GM19463 (cell line): Measurements from ENCODE around the gene ETFB.

Source experiments
- ATAC-seq: cut with Tn5 transposase; IDR thresholded peaks from one replicate; pipeline ENCODE4 v1.9.1; 2021; ENCODE audit warnings: mild to moderate bottlenecking, moderate library complexity; ENCODE audit not compliant: unreplicated experiment

ETFB gene

DNA sequence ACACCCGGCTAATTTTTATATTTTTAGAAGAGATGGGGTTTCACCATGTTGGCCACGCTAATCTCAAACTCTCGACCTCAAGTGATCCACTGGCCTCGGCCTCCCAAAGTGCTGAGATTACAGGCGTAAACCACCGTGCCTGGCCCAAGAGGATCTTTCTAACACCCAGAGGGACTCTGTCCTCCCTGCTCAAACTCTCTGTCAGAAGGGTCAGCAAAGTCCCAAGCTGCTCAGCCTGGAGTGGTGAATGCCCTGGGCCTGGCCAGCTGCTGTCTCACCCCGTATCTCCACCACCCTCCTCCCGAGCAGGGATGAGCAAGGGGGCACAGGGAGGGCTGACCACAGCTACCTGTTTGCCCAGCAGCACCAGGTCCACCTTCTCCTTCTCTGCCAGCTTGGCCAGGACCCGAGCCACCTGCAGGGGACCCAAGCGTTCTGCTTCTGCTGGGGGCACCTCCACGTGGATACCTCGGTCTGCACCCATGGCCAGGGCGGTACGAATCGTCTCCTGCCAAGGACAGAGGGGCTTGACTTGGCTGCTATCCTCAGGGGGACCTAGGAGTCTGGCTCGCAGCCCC is 13.3 kb downstream of the ETFB start:
- no peak for ATAC-seq

DNA sequence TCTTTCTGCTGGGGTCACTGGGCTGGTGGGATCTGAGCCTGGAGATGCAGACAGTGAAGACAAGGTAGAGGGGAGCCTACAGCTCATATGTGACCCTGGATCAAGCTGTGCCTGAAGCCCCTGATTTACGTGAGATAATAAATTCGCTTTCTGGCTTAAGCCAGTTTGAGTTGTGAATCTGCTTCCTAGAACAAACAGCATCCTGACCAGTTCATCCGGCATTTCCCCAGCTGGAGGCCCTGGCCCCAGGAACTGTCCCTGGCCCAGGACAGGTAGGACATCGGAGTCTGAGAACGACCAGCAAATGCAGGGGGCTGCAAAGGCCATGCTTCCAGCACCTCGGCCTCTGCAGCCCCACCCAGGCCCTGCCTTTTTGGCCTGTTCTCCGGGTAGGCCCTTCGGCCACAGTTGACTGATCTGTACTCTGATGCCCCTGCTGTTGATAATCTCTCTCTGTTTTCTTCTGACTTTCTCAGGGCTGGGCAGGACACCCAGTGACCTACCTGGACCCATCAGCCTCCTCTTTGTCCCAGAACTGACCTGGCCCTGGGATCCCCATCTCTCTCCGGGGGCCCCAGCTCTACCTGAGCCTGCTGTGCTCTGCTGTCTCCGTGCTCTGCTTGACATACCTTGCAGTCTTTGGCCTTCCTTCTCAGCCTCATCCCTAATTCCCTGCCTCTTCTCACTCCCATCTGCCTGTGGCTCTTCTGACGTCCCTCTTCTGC is 14.8 kb downstream of the ETFB start:
- no peak for ATAC-seq

DNA sequence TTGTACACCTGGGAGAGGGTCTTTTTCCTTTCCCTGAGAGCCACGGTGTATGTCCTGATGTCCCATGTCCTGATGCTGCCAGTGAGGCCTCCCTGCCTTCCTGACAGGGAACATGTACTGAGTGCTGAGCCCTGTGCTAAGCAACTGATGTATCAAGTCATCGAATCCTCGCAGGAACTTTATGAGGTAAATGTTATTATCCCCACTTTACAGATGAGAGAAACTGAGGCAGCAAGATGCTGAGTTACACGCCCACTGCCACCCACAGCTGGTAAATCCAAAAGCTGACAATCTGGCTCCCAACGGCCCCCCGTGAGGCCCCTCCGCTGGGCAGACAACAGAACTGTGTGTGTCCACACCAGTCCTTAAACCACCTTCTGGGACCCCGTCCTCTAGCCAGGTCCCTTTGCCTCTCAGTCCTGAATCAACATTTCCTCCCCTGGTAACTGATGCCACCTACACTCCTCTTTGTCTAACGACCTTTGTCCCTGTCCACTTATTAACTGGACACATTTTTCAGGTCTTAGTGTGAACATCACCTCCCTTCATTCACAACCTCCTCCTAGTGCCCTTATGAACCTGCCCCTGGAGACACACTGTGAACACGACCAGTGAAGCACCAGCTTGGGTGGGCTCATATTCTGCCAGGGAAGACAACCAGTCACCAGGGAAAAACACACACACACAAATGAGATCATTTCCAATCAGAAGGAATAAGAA is 18.8 kb downstream of the ETFB start:
- no peak for ATAC-seq

DNA sequence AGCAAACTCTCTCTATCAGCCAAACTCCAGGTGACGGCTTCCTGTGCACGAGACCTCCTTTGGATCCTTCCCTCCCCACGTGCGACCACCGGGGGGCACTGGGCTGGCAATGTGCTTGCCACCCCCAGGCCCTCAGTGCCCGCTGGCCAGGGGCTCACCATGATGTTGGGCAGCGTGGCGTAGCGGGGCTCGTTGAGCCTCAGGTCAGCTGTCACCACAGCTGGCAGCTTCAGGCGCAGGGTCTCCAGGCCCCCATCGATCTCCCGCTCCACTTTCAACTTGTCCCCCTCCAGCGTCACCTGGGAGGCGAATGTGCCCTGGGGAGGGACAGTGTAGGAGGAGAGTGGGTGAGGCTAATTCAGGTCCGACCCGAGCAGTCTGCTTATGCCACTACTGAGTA is 19.4 kb downstream of the ETFB start:
- no peak for ATAC-seq

DNA sequence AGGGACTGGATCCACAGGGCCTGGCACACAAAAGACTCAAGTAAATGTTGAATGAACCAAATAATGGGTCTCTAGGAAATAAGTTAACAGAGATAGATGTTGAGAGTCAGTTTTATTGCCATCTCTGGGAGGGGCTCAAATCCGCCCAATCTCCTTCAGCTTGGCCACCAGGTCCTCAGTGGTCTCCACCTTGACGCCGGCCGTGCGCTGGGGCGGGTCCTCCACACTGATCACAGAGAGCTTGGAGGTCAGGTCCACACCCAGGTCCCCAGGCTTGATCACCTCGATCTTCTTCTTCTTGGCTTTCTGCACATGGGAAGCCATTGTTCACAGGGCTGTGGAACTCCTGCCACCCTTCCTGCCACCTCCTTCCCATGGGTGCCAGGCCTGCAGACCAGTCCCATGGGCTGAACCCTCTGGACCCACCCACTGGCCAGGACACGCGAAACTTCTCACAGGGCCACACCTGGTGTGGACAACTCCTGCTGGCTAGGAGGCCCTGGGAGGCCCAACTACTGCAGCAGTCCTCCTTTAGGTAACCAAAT is 21.0 kb downstream of the ETFB start:
- no peak for ATAC-seq

DNA sequence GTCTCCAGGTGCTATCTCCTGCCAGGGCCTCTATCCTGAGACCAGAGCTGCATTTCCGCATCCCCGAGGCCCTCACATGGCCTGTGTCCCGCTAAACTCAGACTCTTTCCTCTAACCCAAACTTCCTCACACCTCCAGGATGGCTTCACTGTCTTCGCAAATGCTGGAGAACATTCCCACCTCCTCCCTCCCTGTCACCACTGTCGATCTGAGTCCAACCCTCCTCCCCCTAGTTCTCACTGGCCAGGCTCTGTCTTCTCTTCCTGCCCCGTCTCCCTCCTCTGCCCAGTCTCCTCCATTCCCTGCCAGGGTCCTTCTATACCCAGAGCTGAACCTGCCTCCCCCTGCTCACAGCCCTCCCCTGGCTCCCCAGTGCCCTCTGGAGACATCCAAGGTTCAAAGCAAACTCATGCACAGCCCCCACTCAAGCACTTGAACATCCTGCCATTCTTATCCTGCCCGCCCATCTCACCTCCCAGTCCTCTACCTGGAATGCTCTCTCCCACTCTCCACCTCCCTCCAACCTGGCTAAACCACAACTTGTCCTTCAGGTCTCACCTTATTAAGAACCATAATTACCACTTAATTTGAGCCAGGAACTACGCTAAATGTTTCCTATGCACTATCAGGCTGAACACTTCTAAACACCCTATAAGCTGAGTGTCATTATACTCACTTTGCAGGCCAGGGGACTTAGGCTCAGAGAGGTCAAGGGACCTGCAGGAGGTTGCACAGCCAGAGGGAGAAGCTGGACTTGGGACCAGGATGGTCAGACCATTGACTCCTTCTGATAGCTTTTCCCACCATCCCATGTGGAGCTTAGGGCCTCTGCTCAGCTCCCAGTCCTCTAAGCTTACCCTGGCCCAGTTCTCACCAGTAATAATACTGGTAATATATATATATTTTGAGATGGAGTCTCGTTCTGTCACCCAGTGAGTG is 23.3 kb downstream of the ETFB start:
- ATAC-seq: no peak

DNA sequence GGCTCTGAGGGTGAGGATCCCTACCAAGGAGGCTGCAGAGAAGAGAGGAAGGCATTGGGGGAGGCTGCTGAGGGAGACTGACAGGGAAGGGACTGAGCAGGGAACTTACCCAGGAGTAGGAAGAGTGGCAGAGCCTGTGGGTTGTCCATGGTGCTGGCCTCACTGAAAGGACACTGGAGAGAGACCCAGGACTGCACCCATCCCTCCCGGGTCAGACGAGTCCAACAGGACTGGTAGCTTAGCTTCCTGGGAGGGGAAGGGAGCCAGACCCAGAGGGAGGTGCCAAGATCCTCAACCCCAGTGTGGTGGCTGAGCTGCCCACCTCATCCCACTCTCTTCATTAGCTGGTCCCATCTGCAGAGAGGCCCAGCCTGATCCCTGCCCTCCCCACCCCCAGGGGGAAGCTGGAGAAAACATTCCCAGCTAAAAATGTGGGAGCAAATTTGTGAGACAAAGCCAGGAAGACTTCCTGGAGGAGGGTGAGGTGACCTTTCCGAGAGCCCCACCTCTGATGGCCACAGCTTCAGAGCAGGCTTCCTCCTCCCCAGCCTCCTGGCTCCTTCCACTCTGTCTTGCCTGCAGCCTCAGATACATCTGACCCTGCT is 24.1 kb downstream of the ETFB start, which contains the start of gene VSIG10L:
Gene VSIG10L, minus strand, starts transcription at position 164 of the 605 bp plus-strand sequence. Its CDS starts 15 bp downstream, at position 149.
- ATAC-seq: no peak

DNA sequence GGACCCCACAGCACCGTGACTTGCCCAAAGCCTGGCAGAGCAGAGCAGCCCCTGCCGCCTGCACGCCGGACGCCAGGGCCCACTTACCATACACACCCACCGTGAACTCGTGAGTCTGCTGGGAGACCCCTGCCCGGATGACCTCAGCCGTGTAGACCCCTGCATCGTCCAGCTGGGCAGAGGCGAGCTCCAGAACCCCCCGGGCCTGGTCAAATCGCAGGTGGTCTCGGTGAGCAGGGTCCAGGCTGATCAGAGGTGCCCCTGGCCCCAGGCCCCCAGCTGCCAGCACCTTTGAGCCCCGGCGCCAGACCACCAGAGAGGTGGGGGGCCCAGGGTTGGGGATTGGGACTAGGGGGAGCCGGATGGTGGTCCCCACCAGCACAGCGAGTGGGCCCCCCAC is 25.1 kb downstream of the ETFB start:
- no peak for ATAC-seq

DNA sequence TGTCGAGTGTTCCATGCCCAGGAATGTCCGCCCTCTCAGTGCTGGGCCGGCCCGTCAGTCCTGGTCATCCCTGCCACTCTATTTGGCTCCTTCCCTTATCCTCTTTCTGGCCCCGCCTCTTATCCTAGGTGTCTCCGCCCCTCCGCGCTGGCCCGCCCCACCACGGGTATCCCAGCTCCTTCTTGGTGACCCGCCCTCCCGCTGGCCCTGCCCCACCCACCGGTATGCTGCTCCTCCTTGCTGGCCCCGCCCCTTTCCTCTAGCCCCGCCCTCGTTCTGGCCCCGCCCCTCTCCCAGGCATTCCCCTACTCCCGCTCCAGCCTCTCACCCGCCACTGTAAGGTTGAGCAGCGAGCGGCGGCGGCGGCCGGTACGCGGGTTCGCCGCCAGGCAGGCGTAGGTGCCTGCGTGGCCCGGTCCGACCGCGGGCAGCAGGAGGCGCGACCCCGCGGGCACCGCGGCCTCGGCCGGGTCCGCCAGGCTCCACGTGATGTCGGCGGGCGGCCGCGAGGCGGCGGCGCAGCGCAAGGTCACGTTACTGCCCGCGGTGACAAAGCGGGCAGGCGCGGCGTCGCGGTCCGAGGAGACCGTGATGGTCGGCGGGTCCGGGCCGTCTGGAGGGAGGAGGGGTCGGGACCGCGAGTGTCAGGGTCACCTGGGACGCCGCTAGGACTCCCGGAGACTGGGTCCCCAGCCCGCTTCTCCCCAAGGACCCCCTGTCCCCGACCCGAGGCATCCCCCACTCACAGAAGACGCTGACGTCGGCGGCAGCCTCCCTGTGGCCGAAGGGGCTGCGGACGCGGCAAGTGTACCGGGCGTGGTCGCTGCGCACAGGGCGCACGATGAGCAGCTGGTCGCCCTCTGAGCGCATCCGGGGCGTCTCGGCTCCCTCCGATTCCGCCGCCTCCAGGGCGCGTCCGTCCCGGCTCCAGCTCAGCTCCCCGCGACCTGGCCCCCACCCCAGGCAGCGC is 26.2 kb downstream of the ETFB start:
- peak; percentile 46 for ATAC-seq

DNA sequence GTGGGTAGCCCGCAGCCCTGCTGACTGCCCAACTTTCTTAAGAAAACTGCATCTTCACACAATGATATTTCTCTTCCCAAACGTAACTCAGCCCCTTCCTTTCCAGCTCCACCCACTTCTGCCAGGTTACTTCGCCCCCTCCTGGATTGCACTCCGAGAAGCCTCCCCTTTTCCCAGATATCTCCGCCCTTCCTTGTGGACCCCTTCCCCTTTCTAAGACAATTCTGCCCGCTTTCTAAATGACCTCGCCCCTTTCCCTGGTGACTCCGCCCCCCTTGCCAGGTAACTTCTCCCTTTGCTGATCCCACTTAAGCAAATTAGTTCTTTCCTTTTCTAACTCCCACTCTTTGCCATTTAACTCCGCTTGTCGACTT is 26.9 kb downstream of the ETFB start:
- no peak for ATAC-seq

DNA sequence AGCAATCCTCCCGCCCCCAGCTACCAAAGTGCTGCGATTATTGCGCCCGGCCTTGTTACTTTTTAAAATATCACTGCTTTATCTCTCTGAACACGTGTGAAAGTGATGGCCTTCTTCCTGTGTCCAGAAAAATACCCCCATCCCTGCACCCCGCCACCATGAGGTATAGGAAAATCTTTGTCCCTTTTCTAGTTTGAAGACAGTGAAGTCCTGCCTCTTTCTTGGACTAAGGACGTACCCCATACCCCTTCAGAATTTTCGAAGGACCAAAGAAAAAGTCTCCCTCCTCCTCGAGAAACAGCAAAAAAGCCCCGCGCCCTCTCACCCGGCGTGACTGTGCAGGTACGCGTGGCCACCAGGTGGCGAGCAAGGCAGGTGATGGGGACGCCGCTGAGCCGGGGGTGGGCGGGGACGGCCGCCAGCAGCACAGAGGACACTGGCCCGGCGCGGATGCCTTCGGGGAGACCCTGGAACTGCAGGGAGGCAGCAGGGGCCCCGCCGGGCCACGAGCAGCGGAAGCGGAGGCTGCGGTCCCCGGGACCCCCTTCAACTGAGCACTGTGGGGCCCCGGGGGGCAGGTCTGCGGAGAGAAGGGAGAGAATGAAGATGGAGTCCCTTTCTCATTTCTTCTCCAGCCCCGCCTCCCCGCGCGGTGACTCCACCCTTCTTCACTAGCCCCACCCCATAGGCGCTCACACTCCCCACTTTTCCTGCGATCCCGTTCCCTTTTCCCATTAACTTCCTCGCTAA is 27.4 kb downstream of the ETFB start:
- peak; percentile 69 for ATAC-seq

DNA sequence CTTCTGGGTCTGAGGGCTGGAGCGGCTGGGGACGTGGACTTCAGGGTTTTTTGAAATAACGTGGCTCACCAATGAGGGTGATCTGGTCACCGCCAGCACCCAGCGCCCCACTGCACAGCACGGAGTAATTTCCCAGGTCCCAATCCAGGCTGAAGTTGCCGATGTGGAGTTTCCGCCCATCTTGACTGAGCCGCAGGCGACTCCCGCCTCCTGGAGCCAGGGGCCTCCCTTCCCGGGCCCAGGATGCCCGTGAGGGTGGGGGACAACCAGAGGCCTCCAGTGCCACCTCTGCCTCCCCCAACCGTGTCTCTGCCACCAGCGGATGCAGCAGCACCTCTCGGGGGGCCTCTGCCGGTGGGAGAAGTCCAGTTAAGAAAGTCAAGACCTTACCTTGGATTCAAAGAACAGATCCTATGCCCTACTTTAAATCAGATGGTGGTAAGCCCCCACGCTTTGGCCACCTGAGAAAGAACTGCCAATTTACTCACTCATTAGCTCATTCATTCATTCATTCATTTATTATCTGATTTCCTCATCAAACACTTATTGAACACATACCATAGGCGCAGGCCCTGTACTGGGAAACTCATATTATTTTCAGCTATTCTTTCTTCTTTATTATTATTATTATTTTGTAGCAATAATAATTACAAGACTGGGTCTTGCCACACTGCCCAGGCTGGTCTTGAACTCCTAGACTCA is 28.2 kb downstream of the ETFB start:
- no peak for ATAC-seq

DNA sequence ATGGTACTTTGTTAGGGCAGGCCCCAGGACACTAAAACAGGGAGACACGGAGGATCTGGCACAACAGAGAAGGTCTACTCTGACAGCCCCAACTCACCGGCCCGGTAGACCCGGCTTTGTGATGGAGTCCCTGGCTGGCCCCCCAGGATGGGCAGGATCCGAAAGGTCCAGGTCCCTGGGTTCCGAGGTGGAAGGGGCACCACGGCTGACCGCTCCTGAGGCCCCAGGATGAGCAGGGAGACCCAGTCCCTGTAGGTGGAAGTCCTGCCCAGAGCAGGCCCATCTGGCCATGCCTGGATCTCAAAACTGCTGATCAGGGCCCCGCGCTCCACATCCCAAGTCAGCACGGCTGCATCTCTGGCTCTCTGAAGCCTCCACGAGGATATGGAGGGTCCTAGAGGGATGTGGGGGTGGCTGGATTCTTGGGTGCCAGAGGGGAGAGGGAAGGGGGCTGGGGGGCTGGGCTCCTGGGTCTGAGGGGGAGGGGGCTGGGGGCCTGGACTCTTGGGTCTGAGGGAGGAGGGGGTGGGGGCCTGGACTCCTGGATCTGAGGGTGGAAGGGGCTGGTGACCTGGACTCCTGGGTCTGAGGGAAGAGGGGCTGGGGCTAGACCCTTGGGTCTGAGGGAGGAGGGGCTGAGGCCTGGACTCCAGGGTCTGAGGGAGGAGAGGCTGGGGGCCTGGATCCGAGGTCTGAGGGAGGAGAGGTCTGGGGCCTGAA is 28.9 kb downstream of the ETFB start:
- ATAC-seq: no peak

DNA sequence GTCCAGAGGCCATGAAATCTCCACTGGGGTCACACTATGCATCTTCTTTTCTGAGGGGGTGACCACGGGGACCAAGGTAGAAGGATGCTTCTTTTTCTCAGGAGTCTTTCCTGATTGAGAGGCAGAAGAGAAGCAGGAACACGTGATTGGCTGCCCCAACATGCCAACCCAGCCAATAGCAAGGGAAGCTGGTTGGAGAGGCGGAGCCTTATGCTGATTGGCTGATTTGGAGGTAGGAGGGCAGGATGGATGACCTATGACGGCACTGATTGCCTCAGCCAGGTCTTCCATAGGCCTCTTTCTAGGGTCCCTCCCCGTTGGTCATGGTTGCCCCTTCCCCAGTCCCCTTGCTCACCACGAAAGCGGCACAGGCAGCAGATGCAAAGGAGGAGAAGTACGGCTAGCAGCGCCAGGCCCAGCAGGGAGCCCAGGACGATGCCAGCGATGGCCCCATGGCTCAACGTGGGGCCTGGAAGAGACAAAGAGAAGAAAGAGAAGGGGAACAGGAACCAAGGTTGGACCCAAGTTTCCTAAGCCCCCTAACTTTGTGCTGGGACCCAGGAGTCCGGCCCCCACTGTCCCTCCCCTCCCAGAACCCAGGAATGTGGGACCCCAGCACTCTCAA is 32.2 kb downstream of the ETFB start:
- ATAC-seq: no peak

DNA sequence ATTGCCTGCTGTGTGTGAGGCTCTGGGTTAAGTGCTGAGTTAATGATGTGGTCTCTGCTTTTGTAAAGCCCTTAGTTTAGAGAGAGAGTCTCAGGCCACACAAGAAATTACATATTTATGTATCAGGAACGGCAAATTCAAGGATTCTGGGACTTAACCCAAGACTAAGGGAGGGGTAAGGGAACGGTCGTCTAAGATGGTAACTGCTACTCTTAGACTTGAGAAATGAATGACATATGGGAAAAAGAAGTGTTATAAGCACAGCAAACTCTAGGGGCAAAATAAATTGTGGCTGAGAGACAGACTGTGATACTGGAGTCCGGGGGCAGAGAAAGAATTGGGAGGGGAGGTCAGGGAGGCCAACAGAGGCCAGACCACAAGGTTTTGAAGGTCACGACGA is 34.5 kb downstream of the ETFB start:
- no peak for ATAC-seq

DNA sequence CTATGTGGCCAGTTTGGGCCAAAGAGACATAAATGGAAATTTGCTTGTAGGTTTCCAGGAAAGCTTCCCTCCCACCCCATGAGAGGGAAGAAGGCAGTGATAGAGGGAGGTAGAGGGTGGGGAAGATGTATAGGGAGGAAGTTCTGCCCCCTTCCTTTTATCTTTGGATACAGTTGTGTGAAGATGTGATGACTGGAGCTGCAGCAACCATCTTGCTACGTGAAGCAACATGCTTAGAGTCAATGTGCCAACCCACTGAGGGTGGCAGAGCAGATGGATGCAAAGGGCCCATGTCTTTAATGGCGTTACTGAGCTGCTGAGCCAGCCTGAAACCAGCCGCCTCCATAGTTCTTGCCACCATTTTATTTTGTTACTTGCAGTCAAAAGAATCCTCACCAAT is 35.0 kb downstream of the ETFB start:
- ATAC-seq: no peak

DNA sequence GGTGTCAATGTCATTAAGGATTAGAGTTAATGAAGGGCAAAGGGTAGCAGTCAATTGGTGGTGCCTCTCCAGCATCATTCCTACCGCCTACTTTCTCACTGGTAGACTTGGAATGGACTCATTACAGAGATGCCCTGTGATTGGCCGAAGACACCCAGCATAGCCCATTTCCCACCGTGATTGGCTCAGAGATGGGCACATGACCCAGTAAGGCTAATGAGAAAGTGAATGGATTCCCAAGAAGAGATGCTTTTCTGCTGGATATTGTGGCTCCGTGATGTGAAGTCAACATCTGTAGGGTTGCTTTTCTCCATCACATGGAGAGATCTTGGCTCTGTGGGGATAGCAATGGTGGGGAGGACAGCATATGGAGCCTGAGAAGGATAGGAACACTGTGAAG is 35.8 kb downstream of the ETFB start:
- no peak for ATAC-seq
